ENCODE results near the gene WNT7A.

Gene WNT7A

GRCh38 chr3:13884851-13885703 is 5.2 kb upstream of the WNT7A start:
- peak; percentile 70 for DNase-seq (ENCODE audit: low read depth)

- no peak for DNase-seq (ENCODE audit: low read depth)
These were observed 3.8 kb upstream of the WNT7A start for GRCh38 chr3:13883681-13884080.

- no peak for DNase-seq (ENCODE audit: low read depth)
These were observed 3.0 kb upstream of the WNT7A start for GRCh38 chr3:13882876-13883275.

- DNase-seq (ENCODE audit: low read depth), result no peak
These were observed 1.9 kb upstream of the WNT7A start for GRCh38 chr3:13881536-13882410.

- no peak for DNase-seq (ENCODE audit: low read depth)
These were observed 913 bp upstream of the WNT7A start for GRCh38 chr3:13880811-13881156.

GRCh38 chr3:13879102-13879945 is 547 bp downstream of the WNT7A start:
- DNase-seq (ENCODE audit: low read depth), result no peak

GRCh38 chr3:13878281-13879101 is 1.4 kb downstream of the WNT7A start:
- no peak for DNase-seq (ENCODE audit: low read depth)

GRCh38 chr3:13877911-13878280 is 2.0 kb downstream of the WNT7A start:
- no peak for DNase-seq (ENCODE audit: low read depth)

- DNase-seq (ENCODE audit: low read depth), result no peak
These were observed 3.3 kb downstream of the WNT7A start for GRCh38 chr3:13876451-13877100.

- no peak for DNase-seq (ENCODE audit: low read depth)
These were observed 5.0 kb downstream of the WNT7A start for GRCh38 chr3:13874891-13875290.

- no peak for DNase-seq (ENCODE audit: low read depth)
These were observed 6.1 kb downstream of the WNT7A start for GRCh38 chr3:13873818-13874217.

- no peak for DNase-seq (ENCODE audit: low read depth)
These were observed 7.4 kb downstream of the WNT7A start for GRCh38 chr3:13872451-13872850.

GRCh38 chr3:13871791-13872190 is 8.1 kb downstream of the WNT7A start:
- no peak for DNase-seq (ENCODE audit: low read depth)

- DNase-seq (ENCODE audit: low read depth), result no peak
These were observed 9.0 kb downstream of the WNT7A start for GRCh38 chr3:13870902-13871301.

- no peak for DNase-seq (ENCODE audit: low read depth)
These were observed 10.0 kb downstream of the WNT7A start for GRCh38 chr3:13869761-13870343.

GRCh38 chr3:13868844-13869724 is 10.8 kb downstream of the WNT7A start:
- no peak for DNase-seq (ENCODE audit: low read depth)

GRCh38 chr3:13867732-13868131 is 12.1 kb downstream of the WNT7A start:
- no peak for DNase-seq (ENCODE audit: low read depth)

GRCh38 chr3:13866041-13866965 is 13.6 kb downstream of the WNT7A start:
- peak; percentile 56 for DNase-seq (ENCODE audit: low read depth)
